IMR-90 (cell line): ENCODE data around the gene PPM1H. TPM values are rescaled to one million over a fixed set of nuclear protein-coding genes. Genes with fewer than 3 reads are reported as not detected.

Experiments
- ATAC-seq: fragments of 200-7000 bp; cut with Tn5 transposase; 2 replicates; pipeline ENCODE4 v1.9.1; 2020; ENCODE audit warnings: low read depth, mild to moderate bottlenecking, moderate library complexity
- BruUV-seq: library from RNA; stranded (reverse); fragments of 400-500 nt; replicated peaks from 2 replicates; lab custom pipeline; 2021; lab: Mats Ljungman, UMichigan
- CTCF ChIA-PET: fragments of 300-600 bp; formaldehyde crosslinking; extraction: SDS; loops from one replicate; lab custom pipeline; 2021; ENCODE audit warnings: antibody characterized with exemption; lab: Yijun Ruan, JAX
- POLR2A ChIA-PET: fragments of 300-600 bp; sonication (Branson Sonifier 250); formaldehyde crosslinking; loops from one replicate; lab custom pipeline; 2022; ENCODE audit warnings: antibody characterized with exemption; ENCODE audit not compliant: unreplicated experiment; lab: Charles Lee
- DNase-seq: peaks from one replicate; pipeline ENCODE4 v3.0.0; 2013
- H2AFZ ChIP-seq: replicated peaks from 2 replicates; pipeline ENCODE3; 2013; ENCODE audit warnings: low read length, mild to moderate bottlenecking; ENCODE audit not compliant: poor library complexity
- H2AK5ac ChIP-seq: 2 replicates; pipeline ENCODE4 v1.6.1; 2013; ENCODE audit warnings: low read depth, low read length, inconsistent platforms
- H2AK9ac ChIP-seq: replicated peaks from 2 replicates; pipeline ENCODE3; 2013; ENCODE audit warnings: mild to moderate bottlenecking, low read depth, low read length, moderate library complexity; ENCODE audit not compliant: poor library complexity
- H2BK120ac ChIP-seq: 2 replicates; pipeline ENCODE4 v1.6.1; 2013; ENCODE audit warnings: low read depth, low read length, inconsistent platforms
- H2BK15ac ChIP-seq: 3 replicates; pipeline ENCODE4 v1.6.1; 2013; ENCODE audit warnings: low read depth, low read length, inconsistent platforms
- H2BK20ac ChIP-seq: 2 replicates; pipeline ENCODE4 v1.6.1; 2013; ENCODE audit warnings: low read depth, mild to moderate bottlenecking, inconsistent platforms, low read length, moderate library complexity
- H2BK5ac ChIP-seq: 2 replicates; pipeline ENCODE4 v1.6.1; 2013; ENCODE audit warnings: mild to moderate bottlenecking, low read depth, low read length, inconsistent platforms; ENCODE audit not compliant: poor library complexity, severe bottlenecking
- H3K14ac ChIP-seq: replicated peaks from 2 replicates; pipeline ENCODE4 v1.6.1; 2013; ENCODE audit warnings: low read depth, low read length, inconsistent platforms
- H3K18ac ChIP-seq: 2 replicates; pipeline ENCODE4 v1.6.1; 2013; ENCODE audit warnings: low read depth, low read length, control low read depth
- H3K23ac ChIP-seq: 2 replicates; pipeline ENCODE4 v1.6.1; 2013; ENCODE audit warnings: low read depth, low read length, inconsistent platforms
- H3K27ac ChIP-seq: 2 replicates; pipeline ENCODE4 v1.5.1; 2013; ENCODE audit warnings: mild to moderate bottlenecking, control low read depth, low read length; ENCODE audit not compliant: insufficient read depth
- H3K27me3 ChIP-seq: 2 replicates; pipeline ENCODE4 v1.6.1; 2013; ENCODE audit warnings: low read length; ENCODE audit not compliant: control insufficient read depth, insufficient read depth
- H3K36me3 ChIP-seq: 2 replicates; pipeline ENCODE4 v1.6.1; 2013; ENCODE audit warnings: low read length, mixed read lengths; ENCODE audit not compliant: control insufficient read depth, insufficient read depth
- H3K4ac ChIP-seq: 2 replicates; pipeline ENCODE4 v1.6.1; 2013; ENCODE audit warnings: low read depth, low read length, inconsistent platforms
- H3K4me1 ChIP-seq: 2 replicates; pipeline ENCODE4 v1.6.1; 2013; ENCODE audit warnings: low read length, mixed read lengths; ENCODE audit not compliant: control insufficient read depth, insufficient read depth
- H3K4me2 ChIP-seq: 2 replicates; pipeline ENCODE4 v1.6.1; 2013; ENCODE audit warnings: low read depth, mild to moderate bottlenecking, control low read depth, low read length, moderate library complexity
- H3K4me3 ChIP-seq: 2 replicates; pipeline ENCODE4 v1.5.1; 2013; ENCODE audit warnings: low read depth, mild to moderate bottlenecking, control low read depth, low read length, moderate library complexity; ENCODE audit not compliant: insufficient read depth
- H3K56ac ChIP-seq: 2 replicates; pipeline ENCODE4 v1.6.1; 2013; ENCODE audit warnings: low read length, inconsistent platforms; ENCODE audit not compliant: insufficient read depth; ENCODE audit errors: extremely low read depth
- H3K79me1 ChIP-seq, 2 experiments: 2 replicates each; pipeline ENCODE4 v1.6.1; 2013; ENCODE audit warnings: low read length in 2 of 2, inconsistent platforms in 1 of 2, low read depth in 1 of 2
- H3K9ac ChIP-seq: 2 replicates; pipeline ENCODE4 v1.6.1; 2013; ENCODE audit warnings: low read depth, low read length, control low read depth
- H3K9me1 ChIP-seq: 2 replicates; pipeline ENCODE4 v1.6.1; 2013; ENCODE audit warnings: low read length, inconsistent platforms; ENCODE audit not compliant: insufficient read depth
- H3K9me3 ChIP-seq: 2 replicates; pipeline ENCODE4 v1.6.1; 2013; ENCODE audit warnings: low read length; ENCODE audit not compliant: control insufficient read depth, insufficient read depth
- H4K20me1 ChIP-seq: 2 replicates; pipeline ENCODE4 v1.6.1; 2013; ENCODE audit warnings: low read length, inconsistent platforms; ENCODE audit not compliant: insufficient read depth
- H4K5ac ChIP-seq: 2 replicates; pipeline ENCODE4 v1.6.1; 2013; ENCODE audit warnings: mild to moderate bottlenecking, low read depth, low read length, control low read depth
- H4K8ac ChIP-seq, 2 experiments: 2 replicates each; pipeline ENCODE4 v1.6.1; 2013; ENCODE audit warnings: low read depth in 2 of 2, low read length in 2 of 2, control low read depth in 1 of 2, inconsistent platforms in 1 of 2
- H4K91ac ChIP-seq: 2 replicates; pipeline ENCODE4 v1.6.1; 2013; ENCODE audit warnings: low read depth, low read length, inconsistent platforms; ENCODE audit not compliant: insufficient read depth
- BHLHE40 ChIP-seq: fragments of 150-350 bp; IDR thresholded peaks from 2 replicates; pipeline ENCODE4 v1.6.1; 2016; ENCODE audit warnings: mild to moderate bottlenecking, low read depth, low read length
- CEBPB ChIP-seq: IDR thresholded peaks from 2 replicates; pipeline ENCODE4 v1.6.1; 2012; ENCODE audit warnings: low read depth, low read length, improper control_type of control experiment
- CHD1 ChIP-seq: IDR thresholded peaks from 2 replicates; pipeline ENCODE4 v1.6.1; 2012; ENCODE audit warnings: low read depth, low read length, improper control_type of control experiment
- CTCF ChIP-seq: conservative IDR thresholded peaks from 2 replicates; pipeline ENCODE4 v1.5.1; 2012; ENCODE audit warnings: mild to moderate bottlenecking, low read depth, low read length, improper control_type of control experiment
- ELK1 ChIP-seq: fragments of 150-350 bp; IDR thresholded peaks from 2 replicates; pipeline ENCODE4 v1.6.1; 2016; ENCODE audit warnings: low read depth, mild to moderate bottlenecking, low read length, moderate library complexity, borderline replicate concordance
- FOS ChIP-seq: fragments of 150-350 bp; IDR thresholded peaks from 2 replicates; pipeline ENCODE4 v1.6.1; 2016; ENCODE audit warnings: low read depth, low read length
- MAFK ChIP-seq: IDR thresholded peaks from 2 replicates; pipeline ENCODE4 v1.6.1; 2012; ENCODE audit warnings: low read depth, low read length, improper control_type of control experiment
- MAZ ChIP-seq: IDR thresholded peaks from 2 replicates; pipeline ENCODE4 v1.6.1; 2012; ENCODE audit warnings: low read depth, mild to moderate bottlenecking, low read length, improper control_type of control experiment, moderate library complexity, borderline replicate concordance
- MXI1 ChIP-seq: IDR thresholded peaks from 2 replicates; pipeline ENCODE4 v1.6.1; 2012; ENCODE audit warnings: low read depth, mild to moderate bottlenecking, low read length, moderate library complexity, borderline replicate concordance
- NFE2L2 ChIP-seq: fragments of 150-350 bp; IDR thresholded peaks from 2 replicates; pipeline ENCODE4 v1.6.1; 2016; ENCODE audit warnings: low read depth, mild to moderate bottlenecking, low read length
- POLR2A ChIP-seq: IDR thresholded peaks from 2 replicates; pipeline ENCODE4 v1.6.1; 2012; ENCODE audit warnings: mild to moderate bottlenecking, low read depth, low read length
- RAD21 ChIP-seq: IDR thresholded peaks from 2 replicates; pipeline ENCODE4 v1.6.1; 2012; ENCODE audit warnings: low read length, improper control_type of control experiment
- RCOR1 ChIP-seq: IDR thresholded peaks from 2 replicates; pipeline ENCODE4 v1.6.1; 2012; ENCODE audit warnings: mild to moderate bottlenecking, low read length, improper control_type of control experiment; ENCODE audit not compliant: insufficient replicate concordance
- RFX5 ChIP-seq: IDR thresholded peaks from 2 replicates; pipeline ENCODE4 v1.8.0; 2012; ENCODE audit warnings: low read depth, mild to moderate bottlenecking, low read length, moderate library complexity
- SMC3 ChIP-seq: fragments of 150-350 bp; IDR thresholded peaks from 2 replicates; pipeline ENCODE4 v1.6.1; 2016; ENCODE audit warnings: low read depth, mild to moderate bottlenecking, antibody characterized with exemption, low read length, moderate library complexity
- USF2 ChIP-seq: fragments of 150-350 bp; IDR thresholded peaks from 2 replicates; pipeline ENCODE4 v1.6.1; 2017; ENCODE audit warnings: mild to moderate bottlenecking, antibody characterized with exemption, low read length, low read depth
- WGBS, 2 experiments: methylation state at CpG; one replicate each; pipeline versions ENCODE4 v1.1.5 to v1.1.7; 2013; ENCODE audit warnings: missing lambda C conversion rate in 2 of 2; ENCODE audit not compliant: insufficient read length in 1 of 2; ENCODE audit errors: extremely low coverage in 2 of 2; 5-methylcytosine and 5-hydroxymethylcytosine counted together
- dilution Hi-C: fragments of 300-500 bp; cut with HindIII; formaldehyde crosslinking; loops from one replicate; pipeline ENCODE4 v1.14.3; 2018; ENCODE audit warnings: low sequenced_read_pairs; ENCODE audit not compliant: unreplicated experiment
- in situ Hi-C: fragments of 300-500 bp; cut with MboI; formaldehyde crosslinking; loops from 3 replicates; pipeline ENCODE4 v1.14.3; 2019; ENCODE audit warnings: low sequenced_read_pairs, inconsistent platforms, mixed read lengths
- intact Hi-C: fragments of 100-400 bp; cut with micrococcal nuclease; formaldehyde crosslinking; loops from 2 replicates; pipeline ENCODE4 v1.10.0; 2022
- polyA plus RNA-seq, 3 experiments: library from polyadenylated mRNA; depleted of rRNA; stranded (reverse); fragments of >200 nt; gene quantifications; 2 replicates each; pipeline ENCODE4 v1.2.3, GENCODE V29; 2012; ENCODE audit warnings: low replicate concordance in 1 of 3
- total RNA-seq: library from RNA; depleted of rRNA; stranded (reverse); fragments of >200 nt; gene quantifications from 2 replicates; pipeline ENCODE4 v1.2.3, GENCODE V29; 2012

Gene PPM1H
- total and polyA plus RNA-seq, 2 of the 4 experiments (the other 2 are of a cell fraction), result 0.14 to 0.18 TPM

GRCh38 chr12:62770381-62770780, 164.6 kb downstream of the PPM1H start:
- in situ Hi-C loops (no loop called here), intact Hi-C loops (no loop called here), dilution Hi-C loops (no loop called here)
- ATAC-seq (no peak), DNase-seq (no peak)
- no peak overlapping the region for H3K23ac ChIP-seq
- H2BK5ac ChIP-seq, result no peak overlapping the region
- ChIA-PET POLR2A (no interaction called here), CTCF (no interaction called here)
- no peak overlapping the region for H2AK9ac ChIP-seq
- H3K9ac ChIP-seq, result no peak overlapping the region
- H3K36me3 ChIP-seq, result no peaks in the 10 kb centered on the region
- H4K8ac ChIP-seq, result no peak overlapping the region
- TF ChIP-seq MAFK, result no peak
- no peak for TF ChIP-seq NFE2L2
- TF ChIP-seq RFX5, result no peak
- no peak for TF ChIP-seq POLR2A
- TF ChIP-seq RCOR1, result no peak
- no peak for TF ChIP-seq BHLHE40
- no peak for TF ChIP-seq USF2
- no peak for TF ChIP-seq MXI1
- no peak for TF ChIP-seq CHD1
- no peak for TF ChIP-seq ELK1
- TF ChIP-seq SMC3, result no peak
- no peak for TF ChIP-seq FOS
- no peak for TF ChIP-seq MAZ
- TF ChIP-seq CTCF, result no peak
- TF ChIP-seq RAD21, result no peak
- no peak for TF ChIP-seq CEBPB
- peaks cover 30% of the 10 kb centered on the region for H3K27me3 ChIP-seq
- H2AK5ac ChIP-seq, result no peak overlapping the region
- H4K91ac ChIP-seq, result no peak overlapping the region
- no peak overlapping the region for H2BK20ac ChIP-seq
- no peaks in the 10 kb centered on the region for H3K79me1 ChIP-seq
- no peak overlapping the region for H3K14ac ChIP-seq
- H4K20me1 ChIP-seq, result no peaks in the 10 kb centered on the region
- no TSS peak for BruUV-seq
- H3K4me1 ChIP-seq, result no peaks in the 10 kb centered on the region
- no peak overlapping the region for H3K18ac ChIP-seq
- H2AFZ ChIP-seq, result no peak overlapping the region
- H3K4ac ChIP-seq, result no peak overlapping the region
- H3K9me1 ChIP-seq, result no peaks in the 10 kb centered on the region
- H3K9me3 ChIP-seq, result no peaks in the 10 kb centered on the region
- H4K5ac ChIP-seq, result no peak overlapping the region
- H2BK120ac ChIP-seq, result no peak overlapping the region
- H2BK15ac ChIP-seq, result no peak overlapping the region
- H3K4me3 ChIP-seq, result no peak overlapping the region
- 100% methylated on average over 2 of the region's 2 CpGs; no CpG with 5 or more reads in 1 of the 2 experiments for WGBS, 2 experiments
- H3K27ac ChIP-seq, result no peak overlapping the region
- H3K4me2 ChIP-seq, result no peak overlapping the region
- no peak overlapping the region for H3K56ac ChIP-seq
